Fibroblast of lung (primary cell): Measurements from ENCODE around the gene PTX4.
"Not testable (repeated sequence)": the region's sequence is repeated elsewhere in the genome, so short reads cannot be mapped to it uniquely, and the experiment has no call there.

ENCODE experiments used
- CTCF ChIP-seq, 2 donors: IDR thresholded peaks in 1 of 2; conservative IDR thresholded peaks in 1 of 2; 1 replicate in 1 of 2; 2 replicates in 1 of 2; pipeline ENCODE4 v1.5.1; 2011 to 2012; ENCODE audit warnings: low read length in 2 of 2, control low read depth in 1 of 2, inconsistent platforms in 1 of 2, low read depth in 1 of 2, mild to moderate bottlenecking in 1 of 2
- EZH2 ChIP-seq: IDR thresholded peaks from 2 replicates; pipeline ENCODE4 v1.5.1; 2012; ENCODE audit warnings: low read length, control low read depth, mild to moderate bottlenecking; ENCODE audit errors: missing control alignments

- not testable (repeated sequence) for TF ChIP-seq CTCF (conservative IDR thresholded peaks at IDR 0.05 in 1 of 2, IDR thresholded peaks at IDR 0.05 in 1 of 2; ENCODE audit: low read depth in 1 of 2, low read length in 2 of 2); EZH2
Observed at GRCh38 chr16:1439699-1440074, 49.1 kb downstream of the PTX4 start.
